ENCODE data around the gene GSG1L2.

GSG1L2 gene

DNA sequence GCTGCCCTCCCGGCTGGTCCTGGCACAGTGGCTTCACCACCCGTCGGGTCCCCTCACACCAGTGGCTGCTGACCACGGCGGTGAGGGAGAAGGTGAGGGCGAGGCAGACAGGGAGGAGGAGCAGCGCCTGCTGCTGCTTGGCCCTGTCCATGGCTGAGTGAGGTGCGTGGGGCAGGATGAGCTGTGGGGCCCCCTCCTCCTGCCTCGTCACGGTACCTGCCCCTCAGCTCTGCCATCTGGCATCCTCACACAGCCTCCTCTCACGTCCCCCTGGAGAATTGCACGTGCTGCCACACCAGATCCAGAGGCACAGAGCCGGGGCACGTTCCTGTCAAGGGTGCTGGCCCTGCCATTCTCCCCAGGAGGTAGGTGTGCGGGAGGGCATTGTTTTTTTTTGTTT lies at the start of gene GSG1L2:
TSS of gene GSG1L2 (minus strand) at position 159 of the 400 bp plus-strand sequence. CDS start at position 151, 8 bp downstream.
- DNase-seq: no peak

DNA sequence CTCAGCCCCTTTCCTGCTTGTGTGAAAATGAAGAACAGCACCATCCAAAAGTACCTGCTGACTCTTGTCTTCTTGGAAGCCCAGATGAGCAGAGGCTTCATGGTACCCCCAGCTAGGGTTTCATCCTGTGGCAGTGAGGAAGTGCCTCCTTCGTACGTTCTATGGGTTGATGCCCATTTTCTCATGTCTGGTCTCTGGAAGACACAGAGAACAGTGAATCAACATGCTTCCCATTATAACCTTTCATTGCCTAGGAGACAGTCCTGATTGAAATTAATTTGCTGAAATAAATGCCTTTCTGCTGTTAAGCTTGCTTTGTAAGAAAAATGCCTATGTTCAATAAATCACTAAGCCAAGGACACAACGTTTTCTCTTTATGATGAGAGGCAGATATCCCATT lies 46.7 kb upstream of the GSG1L2 start:
- DNase-seq: no peak

DNA sequence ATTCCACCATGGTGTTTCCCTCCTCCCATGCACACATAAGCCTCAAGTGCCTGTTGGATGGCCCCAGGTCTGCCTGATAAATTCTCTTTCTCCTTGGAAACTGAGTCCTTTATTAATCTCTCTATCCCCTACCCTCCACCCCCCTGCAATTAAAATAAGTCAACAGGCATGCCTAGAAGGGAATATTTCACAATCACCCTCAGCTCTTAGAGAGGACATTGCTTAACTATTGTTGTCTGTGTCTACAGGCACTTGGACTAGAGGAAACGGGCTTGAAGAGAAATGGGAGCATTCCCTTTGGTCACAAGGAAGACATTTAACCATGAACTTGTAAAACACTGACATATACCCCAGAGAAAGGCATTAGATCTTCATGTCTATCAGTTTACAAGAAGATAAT lies 43.7 kb upstream of the GSG1L2 start:
- no peak for DNase-seq

DNA sequence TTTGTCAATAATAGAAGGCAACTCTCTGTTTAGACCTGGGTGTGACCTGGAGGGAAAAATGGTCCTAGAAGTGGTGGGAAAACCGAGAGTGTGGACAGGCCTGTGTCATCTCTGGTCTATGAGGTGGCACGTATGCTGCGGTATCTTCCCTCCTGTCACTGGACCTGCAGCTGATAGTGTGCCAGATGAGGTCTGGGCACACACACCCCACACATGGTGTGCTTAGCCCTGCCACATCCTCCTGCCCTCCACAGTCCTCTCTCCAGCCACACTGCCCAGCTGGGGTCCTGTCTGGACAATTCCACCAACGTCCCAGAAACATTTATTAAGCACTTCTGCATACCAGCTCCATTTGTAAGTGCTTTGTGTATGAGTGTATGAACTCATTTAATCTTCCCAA lies 41.1 kb upstream of the GSG1L2 start:
- no peak for DNase-seq

DNA sequence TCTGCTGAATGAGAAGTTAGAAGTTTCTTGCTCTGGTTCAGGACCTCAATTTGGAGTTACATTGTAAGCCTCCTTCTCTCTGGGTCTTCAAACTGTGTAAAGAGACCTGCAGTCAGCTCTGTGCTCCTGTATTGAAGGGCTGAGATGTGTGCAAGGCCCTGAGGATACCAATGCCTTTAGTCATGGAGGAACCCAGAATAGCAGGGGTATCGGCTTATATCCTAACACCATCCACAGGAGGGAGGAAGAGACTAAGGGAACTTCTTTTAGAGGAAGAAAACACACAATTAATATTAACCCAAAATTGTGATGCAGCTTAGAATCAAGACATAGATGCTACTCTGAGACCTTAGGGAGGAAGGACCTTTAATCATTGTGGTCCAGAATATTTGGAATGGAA lies 40.3 kb upstream of the GSG1L2 start:
- DNase-seq: no peak

DNA sequence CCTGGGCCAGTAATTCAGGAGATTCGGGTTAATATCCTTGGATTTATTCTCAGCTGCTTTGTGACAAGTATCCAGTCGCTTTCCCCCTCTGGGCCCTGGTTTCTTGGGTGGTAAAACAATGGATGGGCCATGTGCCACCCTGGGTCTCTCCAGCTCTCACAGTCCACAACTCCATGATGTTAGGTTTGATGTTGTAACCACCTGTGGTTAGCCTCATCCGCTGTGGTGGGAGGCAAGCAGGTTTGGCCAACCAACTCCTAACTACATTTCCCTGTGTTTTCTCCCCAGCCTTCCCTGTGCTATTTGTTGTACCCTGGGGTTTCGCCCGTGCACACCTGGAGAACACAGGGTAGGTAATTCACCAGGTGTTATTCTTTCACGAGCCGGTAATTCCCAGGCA lies 39.0 kb upstream of the GSG1L2 start:
- no peak for DNase-seq

DNA sequence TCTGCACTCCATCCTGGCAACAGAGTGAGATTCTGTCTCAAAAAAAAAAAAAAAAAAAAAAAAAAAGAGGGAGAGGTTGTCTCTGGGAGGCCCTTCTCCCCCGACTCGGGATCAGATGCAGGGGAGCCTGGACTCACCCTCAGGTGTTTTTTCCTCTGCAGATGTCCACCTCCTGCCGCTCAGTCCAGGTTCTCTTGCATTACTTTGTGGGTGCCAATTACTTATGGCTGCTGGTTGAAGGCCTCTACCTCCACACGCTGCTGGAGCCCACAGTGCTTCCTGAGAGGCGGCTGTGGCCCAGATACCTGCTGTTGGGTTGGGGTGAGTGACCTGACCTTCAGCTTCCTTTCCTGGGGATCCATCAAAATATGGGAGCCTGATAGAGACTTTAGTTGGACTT lies 37.9 kb upstream of the GSG1L2 start:
- no peak for DNase-seq

DNA sequence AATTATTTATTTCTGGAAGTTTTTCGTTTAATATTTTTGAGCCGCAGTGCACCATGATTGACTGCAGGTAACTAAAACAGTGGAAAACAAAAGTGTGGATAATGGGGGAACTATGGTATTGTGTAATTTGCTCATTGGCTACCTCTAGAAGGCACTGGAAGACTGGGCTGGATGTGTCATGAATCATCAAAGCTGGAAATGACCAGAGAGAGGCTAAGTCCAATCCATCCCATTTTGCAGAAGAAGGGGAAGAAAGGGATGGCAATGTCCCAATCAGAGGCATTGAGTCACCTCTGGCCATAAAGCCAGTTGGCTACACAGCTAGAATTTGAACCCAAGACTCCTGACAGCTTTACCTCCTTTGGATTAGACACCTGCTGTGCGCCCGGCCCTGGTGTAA lies 33.2 kb upstream of the GSG1L2 start:
- no peak for DNase-seq

DNA sequence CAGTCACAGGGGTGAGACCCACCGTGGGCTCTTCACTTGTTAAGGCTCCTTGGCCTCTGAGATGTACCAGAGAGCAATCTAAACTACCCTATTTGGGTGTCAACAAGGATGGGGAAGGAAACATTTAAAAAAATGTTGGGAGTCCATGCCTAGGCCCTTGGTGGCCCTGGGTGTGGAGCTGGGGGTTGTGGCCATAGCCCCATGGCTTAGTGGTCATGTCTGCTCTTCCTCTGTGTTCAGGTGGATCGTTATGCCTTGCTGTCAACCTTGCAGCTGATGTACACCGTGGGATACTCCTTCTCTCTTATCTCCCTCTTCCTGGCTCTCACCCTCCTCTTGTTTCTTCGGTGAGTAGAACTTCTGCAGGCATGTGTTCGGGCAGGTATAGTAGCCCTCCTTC lies 32.4 kb upstream of the GSG1L2 start:
- no peak for DNase-seq

DNA sequence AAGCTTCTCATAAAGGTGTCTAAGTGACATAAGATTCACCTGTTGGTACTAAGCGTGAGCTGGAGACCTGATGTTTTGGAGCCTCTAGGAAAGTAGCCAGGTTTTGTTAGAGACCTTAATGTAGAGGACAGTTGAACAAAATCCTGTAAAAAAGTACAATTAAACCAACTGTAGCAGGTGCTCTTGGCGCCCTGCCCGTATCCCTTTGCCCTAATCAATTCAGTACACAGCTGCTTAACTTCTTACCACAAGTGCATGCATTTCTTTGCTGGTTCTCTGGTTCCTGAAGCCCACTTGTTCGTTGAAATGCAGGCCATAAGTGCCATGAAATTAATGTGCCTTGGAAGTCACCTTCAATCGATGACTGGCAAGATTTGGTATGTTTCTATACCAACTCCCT lies 28.3 kb upstream of the GSG1L2 start:
- no peak for DNase-seq

DNA sequence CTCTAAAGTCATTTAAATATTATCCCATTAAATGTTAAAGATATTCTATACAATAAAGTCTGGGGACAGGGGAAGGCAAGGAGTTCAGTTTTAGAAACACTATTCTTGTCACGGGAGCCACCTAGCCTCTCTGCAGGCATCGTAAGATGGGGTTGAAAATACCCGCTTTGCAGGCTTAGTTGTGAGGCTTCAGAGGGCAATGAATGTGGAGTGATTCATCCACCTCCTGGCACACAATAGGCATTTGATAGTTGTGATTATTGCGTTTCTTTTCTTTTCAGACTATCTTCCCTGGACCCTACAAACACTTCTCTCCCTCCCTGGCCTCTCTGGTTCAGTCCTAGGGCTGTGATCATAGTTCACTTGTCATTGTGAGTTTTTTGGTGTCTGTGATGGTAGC lies 23.4 kb upstream of the GSG1L2 start:
- DNase-seq: no peak

DNA sequence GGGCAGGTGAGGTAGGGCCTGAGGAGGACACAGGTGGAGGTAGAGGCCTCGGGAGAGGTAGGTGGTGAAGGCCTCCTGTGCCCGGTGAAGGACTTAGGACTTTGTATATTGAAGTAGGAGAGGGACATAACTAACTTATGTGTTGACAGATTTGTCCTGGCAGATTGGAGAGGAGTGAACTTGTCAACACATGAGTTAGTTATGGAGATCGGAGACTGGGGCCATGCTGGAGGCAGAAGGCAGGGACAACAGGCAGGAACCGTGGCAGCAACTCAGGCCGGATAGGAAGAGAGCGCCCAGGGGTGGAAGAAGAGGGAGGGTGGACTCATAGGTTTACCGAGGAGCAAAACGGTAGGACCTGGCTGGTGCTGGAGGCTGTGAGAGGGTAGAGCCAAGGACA lies 22.3 kb upstream of the GSG1L2 start:
- DNase-seq: no peak

DNA sequence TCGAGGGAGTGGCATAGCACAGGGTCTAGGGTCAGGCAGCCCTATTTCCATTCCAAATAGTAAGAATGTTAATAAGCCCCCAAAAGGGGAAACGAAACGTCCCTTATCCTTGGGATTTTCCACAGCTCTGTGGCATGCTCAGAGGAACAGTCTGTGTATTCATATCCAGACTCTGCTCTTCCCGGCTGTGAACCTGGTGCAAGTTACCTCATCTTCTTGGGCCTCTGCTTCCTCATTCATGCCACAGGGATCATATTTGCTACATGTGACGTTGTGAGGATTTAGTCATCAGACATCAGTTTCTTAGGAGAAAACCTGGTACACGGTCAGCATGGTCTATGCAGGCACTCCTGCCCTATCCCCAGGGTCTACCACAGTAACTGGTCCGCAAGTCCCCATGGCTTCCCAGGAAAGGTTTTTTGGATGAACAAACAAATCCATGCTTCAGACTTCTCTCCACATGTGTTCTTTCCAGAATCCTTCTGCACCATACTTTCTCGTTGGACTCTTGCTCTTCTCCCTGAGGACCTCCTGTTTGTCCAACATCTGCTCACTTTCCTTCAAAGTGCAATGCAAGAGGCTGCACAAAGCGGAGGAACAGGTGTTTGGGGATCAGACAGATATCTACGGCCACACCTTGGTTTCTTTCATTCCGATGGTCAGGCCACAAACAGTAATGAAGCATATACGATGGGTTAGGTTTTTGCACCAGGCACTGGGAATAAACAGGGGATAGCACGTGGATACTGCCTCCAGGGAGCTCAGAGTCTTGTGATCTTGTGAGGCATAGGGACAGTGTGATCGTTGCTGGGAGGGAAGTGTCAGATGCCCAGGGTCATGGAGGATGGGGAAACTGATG lies 21.5 kb upstream of the GSG1L2 start:
- DNase-seq: no peak

DNA sequence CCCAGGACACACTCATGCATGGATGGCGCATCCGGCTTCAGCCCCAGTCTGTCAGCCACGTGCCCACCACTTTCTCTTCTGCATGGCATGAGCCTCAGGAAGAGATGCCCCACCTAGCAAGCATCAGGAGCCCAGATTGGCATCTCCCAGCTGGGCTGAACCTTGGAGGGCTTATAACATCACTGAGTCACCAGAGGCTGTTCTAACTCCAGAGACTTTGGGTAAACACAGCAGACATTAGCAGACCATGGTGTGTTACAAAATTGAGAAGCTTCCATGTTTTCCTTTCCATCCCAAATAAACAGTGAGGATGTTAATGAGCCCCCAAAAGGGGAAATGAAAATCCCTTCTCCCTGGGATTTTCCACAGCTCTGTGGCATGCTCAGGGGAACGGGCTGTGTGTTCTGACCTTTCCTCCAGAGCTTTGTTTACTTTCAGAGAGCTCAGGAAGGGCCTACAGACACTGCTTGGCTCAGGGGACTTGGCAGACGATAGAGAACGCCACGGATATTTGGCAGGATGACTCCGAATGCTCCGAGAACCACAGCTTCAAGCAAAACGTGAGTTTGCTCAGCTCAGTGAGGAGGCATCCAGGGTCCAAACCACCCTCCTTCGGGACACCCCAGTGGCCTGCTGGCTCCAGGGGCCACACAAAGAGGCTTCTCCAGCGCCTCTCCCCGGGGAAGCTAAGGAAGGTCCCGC lies 20.3 kb upstream of the GSG1L2 start:
- DNase-seq: no peak

DNA sequence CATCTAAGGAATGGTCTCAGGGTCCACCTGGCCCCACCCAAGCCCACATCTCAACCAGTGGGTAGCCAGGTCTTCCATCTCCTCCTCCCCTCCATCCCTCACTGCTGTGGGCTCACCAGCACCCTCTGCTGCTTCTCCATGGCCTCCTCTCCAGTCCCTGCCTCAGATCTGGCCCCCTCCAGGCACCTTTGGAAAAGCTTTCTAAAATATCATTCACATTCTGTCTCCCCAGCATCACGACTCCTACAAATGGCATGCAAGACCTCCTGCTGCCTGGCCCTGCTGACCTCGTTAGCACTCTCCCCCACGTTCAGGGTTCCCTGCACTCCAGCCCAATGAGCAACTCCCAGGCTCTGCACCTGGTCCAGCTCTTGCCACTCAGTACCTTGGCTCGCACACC lies 17.6 kb upstream of the GSG1L2 start:
- DNase-seq: no peak

DNA sequence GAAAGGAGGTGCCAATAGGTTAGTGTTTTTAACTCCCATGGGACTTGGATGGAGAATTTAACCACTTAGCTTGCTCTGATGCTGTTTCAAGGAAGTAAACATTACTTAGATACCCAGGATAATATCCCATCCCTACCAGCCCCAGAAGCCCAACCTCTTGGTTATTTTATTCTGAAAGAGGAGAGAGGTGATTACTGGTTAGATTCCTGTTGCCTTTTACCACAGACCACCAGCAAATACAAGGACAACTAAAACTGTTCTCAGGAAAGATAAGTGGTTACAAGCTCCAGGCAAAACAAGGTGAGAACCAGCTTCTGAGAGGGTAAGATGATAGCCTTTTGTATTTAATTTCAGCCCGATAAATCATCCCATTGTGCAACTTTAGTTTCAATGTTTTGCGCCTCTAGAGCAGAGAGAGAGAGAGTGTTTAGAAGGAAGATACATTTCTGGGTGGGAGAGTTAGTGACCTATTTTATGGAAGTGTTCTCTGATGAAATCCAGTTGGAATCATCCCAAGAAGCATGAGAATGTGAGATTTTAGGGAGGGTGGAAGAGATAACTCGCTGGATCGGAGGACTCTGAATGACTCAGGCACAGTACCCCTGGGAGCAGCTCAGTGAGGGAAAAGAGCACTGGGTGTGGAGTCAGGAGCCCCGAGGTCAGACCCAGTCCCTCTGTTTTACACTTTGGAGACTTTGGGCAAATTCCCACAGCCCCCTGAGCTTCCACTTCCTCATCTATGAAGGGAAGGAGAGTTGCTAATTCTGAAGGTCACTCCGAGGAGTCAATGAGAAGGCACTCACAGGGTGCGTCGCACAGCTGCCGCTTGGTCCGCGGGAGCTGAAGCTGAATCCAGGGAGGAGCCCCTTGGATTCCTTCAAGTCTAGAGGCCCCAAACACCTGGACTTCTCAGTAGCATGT lies 15.9 kb upstream of the GSG1L2 start:
- DNase-seq: no peak

DNA sequence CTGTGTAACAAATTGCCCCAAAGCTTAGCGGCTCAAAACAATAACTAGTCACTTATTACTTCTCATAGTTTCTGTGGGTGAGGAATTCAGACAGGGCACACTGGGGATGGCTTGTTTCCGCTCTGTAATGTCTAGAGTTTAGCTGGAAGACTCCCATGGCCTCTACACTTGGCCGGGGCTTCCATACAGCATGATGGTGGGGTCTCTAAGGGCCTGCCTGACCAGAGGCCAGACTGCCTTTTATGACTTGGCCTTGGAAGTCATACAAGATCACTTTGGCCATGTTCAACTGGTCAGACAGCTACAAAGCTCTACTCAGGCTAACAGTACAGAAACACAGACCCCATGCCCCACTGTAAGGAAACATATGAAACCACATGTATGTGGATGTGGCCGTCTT lies 12.0 kb upstream of the GSG1L2 start:
- DNase-seq: no peak

DNA sequence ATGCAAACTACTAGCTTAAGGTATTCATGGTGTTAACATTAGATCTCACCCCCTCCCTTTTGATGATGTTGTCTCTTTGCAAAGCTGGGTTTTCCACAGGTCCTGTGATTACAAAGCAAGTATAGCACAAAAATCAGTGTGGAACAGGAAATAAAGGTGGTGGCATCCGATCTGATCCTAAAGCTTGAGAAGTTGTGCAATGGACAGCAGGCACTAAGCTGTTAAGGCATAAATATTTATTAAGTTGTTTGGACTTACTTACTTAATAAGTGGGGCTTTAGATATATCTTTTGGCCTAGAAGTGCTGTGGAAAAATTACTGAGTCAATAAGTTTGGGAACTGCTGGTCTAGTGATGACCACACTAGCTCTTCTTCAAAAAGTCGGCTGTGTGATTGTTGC lies 8.8 kb upstream of the GSG1L2 start:
- no peak for DNase-seq

DNA sequence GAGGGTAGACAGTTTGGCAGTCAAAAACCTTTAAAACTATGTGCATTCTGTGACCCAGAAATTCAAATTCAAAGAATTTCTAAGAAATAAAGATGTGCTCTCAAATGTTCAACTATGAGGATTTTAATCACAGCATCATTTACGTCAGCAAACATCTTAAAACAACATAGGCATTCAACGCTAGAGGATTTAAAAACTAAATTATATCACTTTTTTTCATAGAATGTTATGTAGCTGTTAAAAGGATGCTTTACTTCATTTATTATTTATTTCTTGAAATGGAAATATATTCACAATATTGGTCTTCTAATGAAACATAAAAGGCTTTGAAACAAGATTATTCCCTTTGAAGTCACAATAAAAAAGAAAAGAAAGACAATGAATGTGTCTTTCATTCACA lies 7.5 kb upstream of the GSG1L2 start:
- no peak for DNase-seq

DNA sequence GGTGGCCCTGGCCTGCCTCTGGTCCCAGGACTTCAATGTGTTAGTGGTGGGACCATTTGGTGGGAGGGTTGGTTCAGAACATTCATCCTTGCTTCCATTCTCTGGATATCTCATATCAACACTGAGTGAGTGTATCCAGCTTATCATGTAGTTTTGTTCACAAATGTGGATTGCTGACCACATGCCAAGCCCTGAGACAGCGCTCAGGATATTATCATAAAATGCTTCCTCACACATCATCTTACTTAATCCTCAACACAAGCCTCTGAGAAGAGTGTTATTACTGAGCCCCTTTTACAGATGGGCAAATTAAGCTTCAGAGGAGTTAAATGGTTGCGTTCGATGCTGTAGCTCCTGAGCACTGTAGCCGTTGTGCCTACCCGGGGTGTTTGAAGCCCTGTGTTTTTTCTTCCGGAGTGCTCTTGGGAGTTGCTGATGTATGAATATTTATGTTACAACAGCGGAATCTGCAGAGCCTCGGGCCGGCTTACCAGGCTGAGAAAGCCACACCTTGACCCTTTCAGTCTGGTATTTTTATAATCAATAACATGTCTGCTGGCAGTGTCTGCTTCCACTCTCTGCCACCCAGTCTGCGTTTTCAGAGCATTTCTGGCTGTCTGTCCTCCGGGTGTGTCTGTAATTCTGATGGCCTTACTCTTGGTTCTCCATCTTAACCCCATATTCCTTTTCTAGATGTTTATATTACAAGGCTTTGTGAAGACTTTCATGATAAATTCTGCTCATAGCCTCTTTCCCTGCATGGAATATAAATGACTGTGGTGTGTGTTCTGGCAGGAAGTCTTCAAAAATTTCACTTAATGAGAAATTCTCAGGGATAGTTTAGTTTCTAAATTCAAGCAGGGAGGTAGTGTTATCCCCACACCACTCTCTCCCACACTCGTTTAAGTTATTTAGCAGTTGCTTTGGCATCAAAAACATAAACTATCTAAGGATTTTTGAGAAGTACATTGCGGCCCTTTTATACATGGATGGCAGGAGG lies 6.7 kb upstream of the GSG1L2 start:
- no peak for DNase-seq

DNA sequence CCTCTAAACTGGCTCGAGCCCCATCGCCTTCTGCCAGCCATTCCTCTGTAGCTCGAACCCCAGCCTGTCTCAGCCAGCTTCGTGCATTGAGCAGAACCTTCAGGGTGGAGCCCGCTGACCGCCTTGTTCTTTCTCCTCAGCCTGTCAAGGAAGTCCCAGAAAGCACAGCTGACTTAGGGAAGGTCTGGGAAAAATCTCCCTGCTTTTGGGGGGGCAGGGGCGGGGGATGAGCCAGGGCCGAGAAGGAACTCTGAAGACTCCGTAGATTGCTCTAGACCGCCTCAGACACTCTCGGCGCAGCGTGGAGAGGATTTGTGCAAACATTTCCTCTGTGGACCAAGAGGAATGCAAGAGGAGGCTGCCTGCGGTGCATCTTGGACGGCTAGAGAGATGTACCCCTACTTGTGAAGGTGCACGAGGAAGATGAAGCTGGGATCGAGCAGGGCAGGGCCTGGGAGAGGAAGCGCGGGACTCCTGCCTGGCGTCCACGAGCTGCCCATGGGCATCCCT lies 3.8 kb upstream of the GSG1L2 start, which contains the start of gene GLP2R:
TSS of gene GLP2R (plus strand) at position 284 of the 510 bp plus-strand sequence. CDS start at position 424, 140 bp downstream.
- no peak for DNase-seq
